ENCODE results near the gene TAF4. TPM values are rescaled to one million over a fixed set of nuclear protein-coding genes. Genes with fewer than 3 reads are reported as not detected.

TAF4 gene
- total RNA-seq, 1 experiment from 2014 or later: 94.9 TPM

- POLR2A ChIA-PET: no interaction called here
- no TSS peak for BruUV-seq (replicated peaks)
- intact Hi-C loops (cut with micrococcal nuclease; ENCODE audit: unreplicated experiment): no loop called here
Observed at GRCh38 chr20:62046431-62046830, 19.2 kb downstream of the TAF4 start.

GRCh38 chr20:62045529-62046285, 20.0 kb downstream of the TAF4 start:
- no peaks in the 10 kb centered on the region for H3K9me3 ChIP-seq
- peaks cover 6% of the 10 kb centered on the region for H3K4me1 Mint-ChIP-seq (ENCODE audit: low read depth, unreplicated experiment)

More at GRCh38 chr20:62046431-62046830, 19.2 kb downstream of the TAF4 start:
- peaks cover 8% of the 10 kb centered on the region; the same call in 1 of the 2 replicates for H3K4me1 ChIP-seq
- H3K4me3 ChIP-seq (ENCODE audit: low read depth, low read length): no peak overlapping the region
- Mint-ChIP-seq H3K4me1 (ENCODE audit: low read depth, unreplicated experiment) (peaks cover 6% of the 10 kb centered on the region), H3K9me3 (ENCODE audit: unreplicated experiment) (no peaks in the 10 kb centered on the region), H3K27ac (ENCODE audit: unreplicated experiment) (no peak overlapping the region), H3K4me3 (ENCODE audit: unreplicated experiment) (no peak overlapping the region), H3K27me3 (ENCODE audit: insufficient read depth, unreplicated experiment) (no peaks in the 10 kb centered on the region), H3K36me3 (ENCODE audit: insufficient read depth, unreplicated experiment) (peaks cover 17% of the 10 kb centered on the region)
- H3K9me3 ChIP-seq: no peaks in the 10 kb centered on the region
- H3K27me3 ChIP-seq (replicated peaks; ENCODE audit: control insufficient read depth, insufficient read depth, low read length): no peaks in the 10 kb centered on the region
- H3K36me3 ChIP-seq (ENCODE audit: control insufficient read depth, insufficient read depth, low read length): no peaks in the 10 kb centered on the region
- CTCF ChIA-PET: no interaction called here
- DNase-seq: no peak
- TF ChIP-seq CTCF (IDR thresholded peaks at IDR 0.05; ENCODE audit: insufficient read depth in 1 of 2, low read depth in 1 of 2, low read length in 1 of 2, severe bottlenecking in 1 of 2, unreplicated experiment in 1 of 2): no peak

GRCh38 chr20:62045118-62045517, 20.6 kb downstream of the TAF4 start:
- intact Hi-C loops (cut with micrococcal nuclease; ENCODE audit: unreplicated experiment): no loop called here
- H3K9me3 ChIP-seq: no peaks in the 10 kb centered on the region
- ChIA-PET CTCF (no interaction called here), POLR2A (no interaction called here)
- Mint-ChIP-seq H3K36me3 (ENCODE audit: insufficient read depth, unreplicated experiment) (peaks cover 14% of the 10 kb centered on the region), H3K9me3 (ENCODE audit: unreplicated experiment) (no peaks in the 10 kb centered on the region), H3K4me1 (ENCODE audit: low read depth, unreplicated experiment) (peaks cover 6% of the 10 kb centered on the region), H3K4me3 (ENCODE audit: unreplicated experiment) (no peak overlapping the region), H3K27me3 (ENCODE audit: insufficient read depth, unreplicated experiment) (no peaks in the 10 kb centered on the region), H3K27ac (ENCODE audit: unreplicated experiment) (no peak overlapping the region)
- peaks cover 8% of the 10 kb centered on the region; the same call in 1 of the 2 replicates for H3K4me1 ChIP-seq
- no peak overlapping the region for H3K4me3 ChIP-seq (ENCODE audit: low read depth, low read length)
- no peak for TF ChIP-seq CTCF (IDR thresholded peaks at IDR 0.05; ENCODE audit: insufficient read depth in 1 of 2, low read depth in 1 of 2, low read length in 1 of 2, severe bottlenecking in 1 of 2, unreplicated experiment in 1 of 2)
- DNase-seq: no peak
- no peaks in the 10 kb centered on the region for H3K36me3 ChIP-seq (ENCODE audit: control insufficient read depth, insufficient read depth, low read length)
- H3K27me3 ChIP-seq (replicated peaks; ENCODE audit: control insufficient read depth, insufficient read depth, low read length): no peaks in the 10 kb centered on the region
- BruUV-seq (replicated peaks): no TSS peak

More at GRCh38 chr20:62045529-62046285, 20.0 kb downstream of the TAF4 start:
- Mint-ChIP-seq H3K4me3 (ENCODE audit: unreplicated experiment) (no peak overlapping the region), H3K36me3 (ENCODE audit: insufficient read depth, unreplicated experiment) (peaks cover 14% of the 10 kb centered on the region), H3K9me3 (ENCODE audit: unreplicated experiment) (no peaks in the 10 kb centered on the region), H3K27me3 (ENCODE audit: insufficient read depth, unreplicated experiment) (no peaks in the 10 kb centered on the region), H3K27ac (ENCODE audit: unreplicated experiment) (no peak overlapping the region)
- no peak for DNase-seq
- intact Hi-C loops (cut with micrococcal nuclease; ENCODE audit: unreplicated experiment): no loop called here
- H3K4me3 ChIP-seq (ENCODE audit: low read depth, low read length): no peak overlapping the region
- CTCF ChIA-PET: no interaction called here
- no peaks in the 10 kb centered on the region for H3K36me3 ChIP-seq (ENCODE audit: control insufficient read depth, insufficient read depth, low read length)
- BruUV-seq (replicated peaks): TSS peak; percentile 2
- H3K27me3 ChIP-seq (replicated peaks; ENCODE audit: control insufficient read depth, insufficient read depth, low read length): no peaks in the 10 kb centered on the region
- no peak for TF ChIP-seq CTCF (IDR thresholded peaks at IDR 0.05; ENCODE audit: insufficient read depth in 1 of 2, low read depth in 1 of 2, low read length in 1 of 2, severe bottlenecking in 1 of 2, unreplicated experiment in 1 of 2)
- POLR2A ChIA-PET: no interaction called here
- H3K4me1 ChIP-seq: peaks cover 8% of the 10 kb centered on the region; the same call in 1 of the 2 replicates
